ENCODE measurements around the gene PPY. TPM values are rescaled to one million over a fixed set of nuclear protein-coding genes. Genes with fewer than 3 reads are reported as not detected.
"Not testable (repeated sequence)": the region's sequence is repeated elsewhere in the genome, so short reads cannot be mapped to it uniquely, and the experiment has no call there.

The PPY gene
- total and polyA plus RNA-seq, 9 donors, result not detected

DNA sequence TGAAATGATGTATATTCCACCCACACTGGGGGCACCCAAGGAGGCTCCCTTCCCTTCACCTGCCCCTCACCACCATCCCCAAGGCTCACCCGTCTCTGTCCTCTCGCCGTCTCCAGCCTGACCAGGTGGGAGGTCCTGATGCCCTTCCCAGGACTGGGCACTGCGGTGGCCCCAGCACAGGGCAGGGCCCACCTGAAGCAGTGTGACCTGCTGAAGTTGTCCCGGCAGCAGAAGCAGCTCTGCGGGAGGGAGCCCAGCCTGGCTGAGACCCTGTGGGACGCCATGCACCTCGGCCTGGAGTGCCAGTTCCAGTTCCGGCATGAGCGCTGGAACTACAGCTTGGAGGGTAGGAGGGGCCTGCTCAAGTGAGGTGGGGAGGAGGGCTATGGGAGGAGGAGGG, 9.9 kb downstream of the PPY start:
- Histone ChIP-seq H3K4me1 (ENCODE audit: insufficient read depth) (no peaks in the 10 kb centered on the region), H3K27ac (no peak overlapping the region), H3K27me3 (no peaks in the 10 kb centered on the region), H3K4me3 (no peak overlapping the region), H3K9me3 (no peaks in the 10 kb centered on the region), H3K36me3 (no peaks in the 10 kb centered on the region)
- intact Hi-C loops (cut with DNase I), result loop anchor here in 1 of 4 donors (10.0 kb wide), 1 partner anchor 62 kb away; no protein-coding TSS in a partner anchor
- DNase-seq, result no peak
- TF ChIP-seq EP300 (IDR thresholded peaks at IDR 0.05) (no peak), POLR2A (IDR thresholded peaks at IDR 0.05) (no peak), CTCF (IDR thresholded peaks at IDR 0.05) (no peak)
- 74 to 88% (median 76%) methylated on average over 10 of the region's 10 CpGs for WGBS, 3 donors

DNA sequence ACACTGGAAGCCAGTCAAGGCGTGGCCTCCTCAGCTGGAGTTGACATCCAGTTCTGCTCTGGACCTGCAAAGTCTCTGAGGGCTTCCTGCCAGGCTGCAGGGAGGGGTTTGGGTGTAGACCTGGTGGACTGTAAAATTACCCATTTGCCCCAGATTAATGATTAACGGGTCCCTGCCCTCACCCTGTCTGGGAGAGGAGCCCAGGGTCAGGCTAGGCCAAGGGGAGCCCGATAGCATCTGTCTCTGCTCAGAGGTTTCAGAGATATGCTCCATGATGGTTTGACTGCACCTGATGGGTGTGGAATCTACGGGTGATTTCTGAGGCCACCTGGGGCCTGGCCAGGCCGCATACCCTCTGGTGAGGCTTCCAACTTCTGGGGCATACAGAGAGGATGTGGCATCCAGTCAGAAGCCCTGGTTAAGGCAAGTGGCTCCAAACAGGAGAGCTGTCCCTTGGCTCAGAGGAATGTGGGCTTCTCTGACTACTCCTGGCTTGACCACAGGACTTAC, 11.2 kb downstream of the PPY start:
- no peaks in the 10 kb centered on the region for H3K27me3 ChIP-seq
- 69 to 87% (median 70%) methylated on average over 5 of the region's 5 CpGs for WGBS, 3 donors

DNA sequence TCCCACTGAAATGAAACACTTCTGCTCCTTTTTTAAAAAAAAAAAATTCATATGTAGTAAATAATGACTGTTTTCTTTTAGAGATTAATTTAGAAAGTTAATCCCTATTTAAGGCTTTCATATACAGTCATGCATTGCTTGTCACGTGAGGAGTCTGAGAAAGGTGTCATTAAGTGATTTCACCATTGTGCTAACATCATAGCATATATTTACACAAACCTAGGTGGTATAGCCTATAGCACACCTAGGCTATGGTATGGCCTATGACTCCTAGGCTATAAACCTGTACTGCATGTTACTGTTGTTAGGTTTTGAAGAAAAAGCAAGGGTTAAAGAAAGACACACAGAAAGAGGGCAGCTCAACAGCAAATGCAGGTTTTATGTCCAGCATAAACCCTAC, 13.7 kb downstream of the PPY start:
- Histone ChIP-seq H3K36me3 (no peaks in the 10 kb centered on the region), H3K4me1 (ENCODE audit: insufficient read depth) (no peaks in the 10 kb centered on the region), H3K9me3 (no peaks in the 10 kb centered on the region), H3K27me3 (no peaks in the 10 kb centered on the region), H3K4me3 (no peak overlapping the region), H3K27ac (no peak overlapping the region)
- WGBS, 3 donors, result 61 to 73% (median 69%) methylated on average over 1 of the region's 1 CpG
- TF ChIP-seq EP300 (IDR thresholded peaks at IDR 0.05), result no peak
- TF ChIP-seq CTCF (IDR thresholded peaks at IDR 0.05), result no peak
- TF ChIP-seq POLR2A (IDR thresholded peaks at IDR 0.05), result no peak
- intact Hi-C loops (cut with DNase I), result no loop called here
- DNase-seq, result no peak

More for the DNA sequence above, 11.2 kb downstream of the PPY start:
- no peak for DNase-seq
- Histone ChIP-seq H3K9me3 (no peaks in the 10 kb centered on the region), H3K4me3 (no peak overlapping the region), H3K4me1 (ENCODE audit: insufficient read depth) (no peaks in the 10 kb centered on the region), H3K27ac (no peak overlapping the region), H3K36me3 (no peaks in the 10 kb centered on the region)
- intact Hi-C loops (cut with DNase I), result loop anchor here in 1 of 4 donors (10.0 kb wide), 1 partner anchor 64 kb away; no protein-coding TSS in a partner anchor
- TF ChIP-seq CTCF (IDR thresholded peaks at IDR 0.05) (no peak), EP300 (IDR thresholded peaks at IDR 0.05) (no peak), POLR2A (IDR thresholded peaks at IDR 0.05) (no peak)

DNA sequence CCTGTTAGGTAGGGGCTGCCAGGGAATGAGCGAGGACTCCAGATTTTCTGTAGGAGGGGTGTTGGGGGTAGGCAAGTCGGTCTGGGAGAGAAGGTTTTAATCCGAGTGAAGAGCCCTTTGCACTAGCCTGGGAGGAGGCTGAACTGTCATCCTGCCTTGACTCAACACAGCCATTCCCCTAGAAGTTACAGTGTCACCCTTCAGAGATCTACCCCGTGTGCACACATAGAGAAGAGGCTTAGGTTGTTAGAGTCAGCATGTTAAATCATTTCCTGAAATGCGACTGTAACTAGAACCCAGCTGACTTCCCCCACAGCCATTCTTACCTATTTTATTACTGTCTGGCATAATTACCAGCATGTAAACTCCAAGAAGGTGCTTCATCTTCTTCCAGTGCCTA, 14.3 kb downstream of the PPY start:
- H3K9me3 ChIP-seq; H3K4me3 ChIP-seq; H3K36me3 ChIP-seq; DNase-seq; H3K4me1 ChIP-seq (ENCODE audit: insufficient read depth); H3K27ac ChIP-seq; intact Hi-C loops (cut with DNase I); H3K27me3 ChIP-seq: not testable (repeated sequence)
- 26 to 31% (median 29%) methylated on average over 5 of the region's 5 CpGs for WGBS, 3 donors

DNA sequence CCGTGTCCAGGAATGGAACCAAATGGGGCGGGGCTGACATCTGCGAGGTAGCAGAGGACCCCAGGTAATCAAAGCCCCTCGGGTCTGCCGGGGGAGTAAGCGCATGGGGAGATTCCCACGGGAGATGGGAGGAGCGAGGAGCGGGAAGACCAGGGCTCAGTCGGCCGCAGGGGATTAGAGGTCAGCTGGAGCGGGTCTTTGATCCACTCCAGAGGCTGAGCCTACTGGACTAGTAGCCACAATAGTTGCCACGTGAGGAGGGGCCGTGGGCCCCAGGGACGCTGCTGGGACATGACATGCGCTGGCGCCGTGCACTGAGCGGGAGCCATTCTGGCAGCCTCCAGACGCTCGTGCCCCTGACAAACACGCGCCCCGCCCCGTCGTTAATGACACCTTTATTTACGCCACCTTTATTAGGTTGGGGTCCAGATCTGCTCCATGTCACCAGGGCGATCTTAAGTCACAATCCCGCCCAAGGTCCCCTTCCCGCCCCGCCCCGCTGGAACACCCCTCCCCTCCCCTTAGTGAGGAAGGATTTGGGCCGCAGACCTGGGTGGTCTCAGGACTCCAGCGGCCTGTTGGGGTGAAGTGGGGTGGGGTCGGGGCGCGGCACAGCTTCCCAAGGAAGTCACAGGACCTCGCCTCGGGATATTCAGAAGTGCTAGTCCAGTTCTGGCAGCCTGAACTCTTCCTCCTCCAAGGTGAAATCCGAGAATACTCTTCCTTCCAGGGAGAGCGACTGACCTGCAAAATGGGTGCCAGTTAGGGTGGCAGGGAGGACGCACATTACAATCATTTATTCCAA, 15.0 kb downstream of the PPY start:
- Histone ChIP-seq H3K9me3 (no peaks in the 10 kb centered on the region), H3K27ac (no peak overlapping the region), H3K4me3 (no peak overlapping the region), H3K36me3 (no peaks in the 10 kb centered on the region), H3K4me1 (ENCODE audit: insufficient read depth) (no peaks in the 10 kb centered on the region), H3K27me3 (no peaks in the 10 kb centered on the region)
- 4 to 13% (median 6%) methylated on average over 35 to 42 of the region's 42 CpGs for WGBS, 3 donors
- TF ChIP-seq POLR2A (IDR thresholded peaks at IDR 0.05) (no peak), CTCF (IDR thresholded peaks at IDR 0.05) (no peak), EP300 (IDR thresholded peaks at IDR 0.05) (no peak)
- intact Hi-C loops (cut with DNase I), result no loop called here
- DNase-seq, result no peak

All from ovary (tissue), 9 donors.